ENCODE results near the gene NEK9.

The NEK9 gene

DNA sequence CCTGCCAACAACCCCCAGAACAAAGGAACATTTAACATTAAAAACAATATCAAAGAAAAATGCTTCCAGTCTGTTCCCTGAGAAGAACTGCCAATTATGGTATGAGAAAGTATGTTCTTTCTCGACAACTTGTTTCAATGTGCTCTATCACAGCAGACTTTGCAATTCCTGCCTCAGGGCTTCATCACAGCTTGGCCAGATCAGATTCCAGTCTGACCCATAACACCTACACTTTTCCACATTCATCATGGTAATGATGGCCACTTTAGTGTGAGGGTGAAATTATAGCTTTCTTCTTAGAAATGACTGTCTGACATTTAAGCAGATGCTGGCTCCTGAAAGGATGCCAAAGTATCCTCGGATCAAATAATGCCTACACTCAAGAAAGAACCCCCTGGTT is 17.0 kb downstream of the NEK9 start:
- no peak overlapping the region for H2AFZ ChIP-seq (ENCODE audit: low read depth, low read length, severe bottlenecking)
- no peaks in the 10 kb centered on the region for H4K20me1 ChIP-seq (ENCODE audit: low read depth, low read length)
- TF ChIP-seq EZH2phosphoT487 (conservative IDR thresholded peaks at IDR 0.05; ENCODE audit: low read length), result no peak
- TF ChIP-seq, protein P1, sequence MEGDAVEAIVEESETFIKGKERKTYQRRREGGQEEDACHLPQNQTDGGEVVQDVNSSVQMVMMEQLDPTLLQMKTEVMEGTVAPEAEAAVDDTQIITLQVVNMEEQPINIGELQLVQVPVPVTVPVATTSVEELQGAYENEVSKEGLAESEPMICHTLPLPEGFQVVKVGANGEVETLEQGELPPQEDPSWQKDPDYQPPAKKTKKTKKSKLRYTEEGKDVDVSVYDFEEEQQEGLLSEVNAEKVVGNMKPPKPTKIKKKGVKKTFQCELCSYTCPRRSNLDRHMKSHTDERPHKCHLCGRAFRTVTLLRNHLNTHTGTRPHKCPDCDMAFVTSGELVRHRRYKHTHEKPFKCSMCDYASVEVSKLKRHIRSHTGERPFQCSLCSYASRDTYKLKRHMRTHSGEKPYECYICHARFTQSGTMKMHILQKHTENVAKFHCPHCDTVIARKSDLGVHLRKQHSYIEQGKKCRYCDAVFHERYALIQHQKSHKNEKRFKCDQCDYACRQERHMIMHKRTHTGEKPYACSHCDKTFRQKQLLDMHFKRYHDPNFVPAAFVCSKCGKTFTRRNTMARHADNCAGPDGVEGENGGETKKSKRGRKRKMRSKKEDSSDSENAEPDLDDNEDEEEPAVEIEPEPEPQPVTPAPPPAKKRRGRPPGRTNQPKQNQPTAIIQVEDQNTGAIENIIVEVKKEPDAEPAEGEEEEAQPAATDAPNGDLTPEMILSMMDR (IDR thresholded peaks at IDR 0.05; ENCODE audit: insufficient read depth, low read length, poor library complexity, severe bottlenecking), result no peak
- no peak overlapping the region for H3K4me3 ChIP-seq (ENCODE audit: insufficient read depth, low read length, poor library complexity, severe bottlenecking)
- no peaks in the 10 kb centered on the region for H3K9me3 ChIP-seq (ENCODE audit: insufficient read depth, low read length)
- H3K4me2 ChIP-seq (ENCODE audit: low read depth, low read length, poor library complexity, severe bottlenecking), result no peak overlapping the region
- H3K36me3 ChIP-seq (ENCODE audit: low read length), result peaks cover 28% of the 10 kb centered on the region; the same call in 1 of the 2 replicates
- H3K9ac ChIP-seq (ENCODE audit: low read length), result no peak overlapping the region
- H3K27ac ChIP-seq (ENCODE audit: low read depth, low read length), result no peak overlapping the region
- H3F3A ChIP-seq (ENCODE audit: insufficient read depth), result no peaks in the 10 kb centered on the region
- no peaks in the 10 kb centered on the region for H3K27me3 ChIP-seq (ENCODE audit: low read length)
- no peaks in the 10 kb centered on the region for H3K9me2 ChIP-seq (replicated peaks; ENCODE audit: insufficient read depth, low read length)
- no peaks in the 10 kb centered on the region for H3K79me2 ChIP-seq (ENCODE audit: insufficient read depth, low read length)

DNA sequence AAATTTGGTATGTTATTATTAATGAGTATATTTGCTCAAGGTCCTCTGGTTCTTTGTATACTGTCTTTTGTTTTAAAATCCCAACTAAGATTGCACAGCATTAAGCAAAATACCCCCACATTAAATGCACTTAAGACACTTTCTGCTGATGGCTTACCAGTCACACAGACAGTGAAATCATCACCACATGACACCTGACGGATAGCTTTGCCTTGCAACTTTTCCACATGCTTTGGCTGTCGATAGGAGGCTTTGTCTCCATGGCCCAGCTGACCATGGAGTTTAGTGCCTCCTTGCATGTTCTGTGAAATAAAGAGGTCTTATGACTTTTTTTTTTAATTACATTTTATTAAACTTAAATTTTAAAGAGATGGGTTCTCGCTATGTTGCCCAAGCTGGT is 19.7 kb downstream of the NEK9 start:
- TF ChIP-seq, protein P1 (IDR thresholded peaks at IDR 0.05; ENCODE audit: insufficient read depth, low read length, poor library complexity, severe bottlenecking), result no peak
- TF ChIP-seq EZH2phosphoT487 (conservative IDR thresholded peaks at IDR 0.05; ENCODE audit: low read length), result no peak
- H3K9ac ChIP-seq (ENCODE audit: low read length), result no peak overlapping the region
- H2AFZ ChIP-seq (ENCODE audit: low read depth, low read length, severe bottlenecking), result no peak overlapping the region
- H3K79me2 ChIP-seq (ENCODE audit: insufficient read depth, low read length), result no peaks in the 10 kb centered on the region
- H3F3A ChIP-seq (ENCODE audit: insufficient read depth), result no peaks in the 10 kb centered on the region
- no peak overlapping the region for H3K27ac ChIP-seq (ENCODE audit: low read depth, low read length)
- peaks cover 21% of the 10 kb centered on the region; the same call in 1 of the 2 replicates for H3K36me3 ChIP-seq (ENCODE audit: low read length)
- no peaks in the 10 kb centered on the region for H3K9me3 ChIP-seq (ENCODE audit: insufficient read depth, low read length)
- H3K4me3 ChIP-seq (ENCODE audit: insufficient read depth, low read length, poor library complexity, severe bottlenecking), result no peak overlapping the region
- no peaks in the 10 kb centered on the region for H3K27me3 ChIP-seq (ENCODE audit: low read length)
- H4K20me1 ChIP-seq (ENCODE audit: low read depth, low read length), result no peaks in the 10 kb centered on the region
- no peaks in the 10 kb centered on the region for H3K9me2 ChIP-seq (replicated peaks; ENCODE audit: insufficient read depth, low read length)
- no peak overlapping the region for H3K4me2 ChIP-seq (ENCODE audit: low read depth, low read length, poor library complexity, severe bottlenecking)

DNA sequence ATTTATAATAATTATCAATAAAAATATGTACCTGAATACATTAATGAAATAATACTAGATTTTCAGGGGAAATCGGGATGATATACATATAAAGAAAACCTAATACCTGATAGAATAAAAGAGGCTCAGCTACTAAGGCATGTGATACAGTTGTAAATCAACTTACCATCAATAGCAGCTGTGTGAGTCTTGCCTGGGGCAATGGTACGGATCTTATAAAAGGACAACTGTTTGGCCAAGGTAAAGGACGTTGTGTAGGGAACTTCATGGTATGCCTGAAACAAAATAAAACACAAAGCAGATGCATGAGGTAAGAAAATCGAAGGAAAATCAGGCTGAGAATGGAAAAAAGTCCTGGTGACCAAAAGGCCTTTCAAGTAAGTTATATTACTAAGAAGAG is 25.4 kb downstream of the NEK9 start:
- no peak overlapping the region for H3K4me3 ChIP-seq (ENCODE audit: insufficient read depth, low read length, poor library complexity, severe bottlenecking)
- no peaks in the 10 kb centered on the region for H3K79me2 ChIP-seq (ENCODE audit: insufficient read depth, low read length)
- H3K9ac ChIP-seq (ENCODE audit: low read length), result no peak overlapping the region
- no peaks in the 10 kb centered on the region for H3F3A ChIP-seq (ENCODE audit: insufficient read depth)
- no peaks in the 10 kb centered on the region for H3K27me3 ChIP-seq (ENCODE audit: low read length)
- H3K36me3 ChIP-seq (ENCODE audit: low read length), result peaks cover 15% of the 10 kb centered on the region
- no peak overlapping the region for H3K27ac ChIP-seq (ENCODE audit: low read depth, low read length)
- no peak for TF ChIP-seq EZH2phosphoT487 (conservative IDR thresholded peaks at IDR 0.05; ENCODE audit: low read length)
- TF ChIP-seq, protein P1 (IDR thresholded peaks at IDR 0.05; ENCODE audit: insufficient read depth, low read length, poor library complexity, severe bottlenecking), result no peak
- H3K9me2 ChIP-seq (replicated peaks; ENCODE audit: insufficient read depth, low read length), result no peaks in the 10 kb centered on the region
- no peak overlapping the region for H3K4me2 ChIP-seq (ENCODE audit: low read depth, low read length, poor library complexity, severe bottlenecking)
- no peak overlapping the region for H2AFZ ChIP-seq (ENCODE audit: low read depth, low read length, severe bottlenecking)
- no peaks in the 10 kb centered on the region for H3K9me3 ChIP-seq (ENCODE audit: insufficient read depth, low read length)
- no peaks in the 10 kb centered on the region for H4K20me1 ChIP-seq (ENCODE audit: low read depth, low read length)

Data from SU-DHL-6 (cell line).